ENCODE data around the gene OXT. TPM values are rescaled to one million over a fixed set of nuclear protein-coding genes. Genes with fewer than 3 reads are reported as not detected.
"Not testable (repeated sequence)": the region's sequence is repeated elsewhere in the genome, so short reads cannot be mapped to it uniquely, and the experiment has no call there.

OXT gene
- total RNA-seq, 1 donor from 2014 or later = not detected

GRCh38 chr20:3044336-3044965 lies 27.0 kb upstream of the OXT start:
- peak; percentile 61 for DNase-seq
- intact Hi-C loops (cut with micrococcal nuclease) = loop anchor here (2.0 kb wide), 1 partner anchor 58 kb away; no protein-coding TSS in a partner anchor
- H3K27me3 Mint-ChIP-seq = no peaks in the 10 kb centered on the region
- peaks cover 24% of the 10 kb centered on the region for H3K4me1 Mint-ChIP-seq
- no peak overlapping the region for H3K27ac Mint-ChIP-seq
- no peaks in the 10 kb centered on the region for H3K9me3 Mint-ChIP-seq
- peaks cover 40% of the 10 kb centered on the region for H3K36me3 Mint-ChIP-seq (ENCODE audit: low read depth)
- H3K4me3 Mint-ChIP-seq = peak overlapping the region; percentile 93

GRCh38 chr20:3045042-3045815 lies 26.2 kb upstream of the OXT start:
- Mint-ChIP-seq H3K4me1 (peaks cover 22% of the 10 kb centered on the region), H3K36me3 (ENCODE audit: low read depth) (peaks cover 39% of the 10 kb centered on the region), H3K27ac (peak overlapping the region; percentile 87), H3K27me3 (no peaks in the 10 kb centered on the region), H3K4me3 (peak overlapping the region; percentile 93), H3K9me3 (no peaks in the 10 kb centered on the region)
- no peak for DNase-seq
- intact Hi-C loops (cut with micrococcal nuclease) = loop anchor here (1.0 to 2.0 kb wide), 2 partner anchors 58 to 174 kb away; no protein-coding TSS in a partner anchor

- Mint-ChIP-seq H3K36me3 (ENCODE audit: low read depth) (peaks cover 39% of the 10 kb centered on the region), H3K27ac (peak within 1 kb of the TSS; percentile 87), H3K27me3 (no peaks in the 10 kb centered on the region), H3K9me3 (no peaks in the 10 kb centered on the region), H3K4me3 (peak within 1 kb of the TSS; percentile 93), H3K4me1 (peaks cover 16% of the 10 kb centered on the region)
- peak; percentile 96 for DNase-seq
- intact Hi-C loops (cut with micrococcal nuclease) = loop anchor here (1.0 to 2.0 kb wide), 3 partner anchors 32 to 175 kb away; no protein-coding TSS in a partner anchor
These were observed 25.4 kb upstream of the OXT start, which contains the start of gene MRPS26 for GRCh38 chr20:3045816-3046676. Gene MRPS26, plus strand, starts transcription at chr20:3046052. Its CDS starts 17 bp downstream, at chr20:3046069.

- H3K27me3 Mint-ChIP-seq = no peaks in the 10 kb centered on the region
- no peak for DNase-seq
- peak overlapping the region; percentile 93 for H3K4me3 Mint-ChIP-seq
- H3K27ac Mint-ChIP-seq = peak overlapping the region; percentile 67
- no peaks in the 10 kb centered on the region for H3K9me3 Mint-ChIP-seq
- H3K4me1 Mint-ChIP-seq = peaks cover 16% of the 10 kb centered on the region
- peaks cover 35% of the 10 kb centered on the region for H3K36me3 Mint-ChIP-seq (ENCODE audit: low read depth)
- intact Hi-C loops (cut with micrococcal nuclease) = loop anchor here (1.0 kb wide), 1 partner anchor 33 kb away; no protein-coding TSS in a partner anchor
These were observed 24.6 kb upstream of the OXT start for GRCh38 chr20:3046677-3047462.

- no peaks in the 10 kb centered on the region for H3K9me3 Mint-ChIP-seq
- peaks cover 34% of the 10 kb centered on the region for H3K36me3 Mint-ChIP-seq (ENCODE audit: low read depth)
- peaks cover 16% of the 10 kb centered on the region for H3K4me1 Mint-ChIP-seq
- H3K4me3 Mint-ChIP-seq = peak overlapping the region; percentile 93
- intact Hi-C loops (cut with micrococcal nuclease) = no loop called here
- no peaks in the 10 kb centered on the region for H3K27me3 Mint-ChIP-seq
- peak; percentile 57 for DNase-seq
- peak overlapping the region; percentile 58 for H3K27ac Mint-ChIP-seq
These were observed 23.7 kb upstream of the OXT start for GRCh38 chr20:3047486-3048419.

- Mint-ChIP-seq H3K36me3 (ENCODE audit: low read depth) (peaks cover 26% of the 10 kb centered on the region), H3K4me3 (no peak overlapping the region), H3K9me3 (no peaks in the 10 kb centered on the region), H3K4me1 (peaks cover 9% of the 10 kb centered on the region), H3K27me3 (no peaks in the 10 kb centered on the region), H3K27ac (no peak overlapping the region)
- no peak for DNase-seq
- intact Hi-C loops (cut with micrococcal nuclease) = loop anchor here (5.0 kb wide), 2 partner anchors 106 to 266 kb away; partner anchors contain the start of genes FASTKD5 and UBOX5
These were observed 19.9 kb upstream of the OXT start for GRCh38 chr20:3051385-3052019.

- H3K27me3 Mint-ChIP-seq = no peaks in the 10 kb centered on the region
- no peak for DNase-seq
- H3K36me3 Mint-ChIP-seq (ENCODE audit: low read depth) = peaks cover 1% of the 10 kb centered on the region
- no peak overlapping the region for H3K4me3 Mint-ChIP-seq
- no peak overlapping the region for H3K27ac Mint-ChIP-seq
- intact Hi-C loops (cut with micrococcal nuclease) = no loop called here
- peaks cover 2% of the 10 kb centered on the region for H3K4me1 Mint-ChIP-seq
- H3K9me3 Mint-ChIP-seq = no peaks in the 10 kb centered on the region
These were observed 11.9 kb upstream of the OXT start for GRCh38 chr20:3059489-3059888.

- H3K4me1 Mint-ChIP-seq; H3K36me3 Mint-ChIP-seq (ENCODE audit: low read depth); intact Hi-C loops (cut with micrococcal nuclease): not testable (repeated sequence)
These were observed 7.3 kb upstream of the OXT start for GRCh38 chr20:3064119-3064518.

GRCh38 chr20:3067139-3068014 lies 4.0 kb upstream of the OXT start:
- peaks cover 9% of the 10 kb centered on the region for H3K36me3 Mint-ChIP-seq (ENCODE audit: low read depth)
- H3K27ac Mint-ChIP-seq = no peak overlapping the region
- H3K27me3 Mint-ChIP-seq = peaks cover 1% of the 10 kb centered on the region
- H3K4me1 Mint-ChIP-seq = peaks cover 12% of the 10 kb centered on the region
- no peak for DNase-seq
- H3K4me3 Mint-ChIP-seq = no peak overlapping the region
- intact Hi-C loops (cut with micrococcal nuclease) = no loop called here
- H3K9me3 Mint-ChIP-seq = no peaks in the 10 kb centered on the region

More at GRCh38 chr20:3064119-3064518, 7.3 kb upstream of the OXT start:
- DNase-seq, H3K9me3 Mint-ChIP-seq, H3K27me3 Mint-ChIP-seq, H3K27ac Mint-ChIP-seq, H3K4me3 Mint-ChIP-seq: not testable (repeated sequence)

GRCh38 chr20:3068075-3068474 lies 3.3 kb upstream of the OXT start:
- intact Hi-C loops (cut with micrococcal nuclease) = no loop called here
- Mint-ChIP-seq H3K27me3 (peaks cover 1% of the 10 kb centered on the region), H3K9me3 (no peaks in the 10 kb centered on the region), H3K36me3 (ENCODE audit: low read depth) (peaks cover 9% of the 10 kb centered on the region), H3K27ac (no peak overlapping the region), H3K4me1 (peaks cover 16% of the 10 kb centered on the region), H3K4me3 (no peak overlapping the region)
- no peak for DNase-seq
